ENCODE measurements around the gene WWOX.

The WWOX gene

GRCh38 chr16:79163691-79164387, 1064.4 kb downstream of the WWOX start:
- DNase-seq = peak; percentile 83 to 92 (median 88)

GRCh38 chr16:79164388-79164995, 1065.0 kb downstream of the WWOX start:
- no peak for DNase-seq

- DNase-seq = no peak
Observed at GRCh38 chr16:79165079-79165478, 1065.6 kb downstream of the WWOX start.

GRCh38 chr16:79165506-79165905, 1066.1 kb downstream of the WWOX start:
- no peak for DNase-seq

GRCh38 chr16:79167893-79168292, 1068.4 kb downstream of the WWOX start:
- DNase-seq = no peak

GRCh38 chr16:79168321-79168720, 1068.9 kb downstream of the WWOX start:
- no peak for DNase-seq

GRCh38 chr16:79169239-79169638, 1069.8 kb downstream of the WWOX start:
- peak; percentile 86 to 95 (median 90) for DNase-seq

GRCh38 chr16:79170555-79171246, 1071.2 kb downstream of the WWOX start:
- DNase-seq = peak; percentile 88 to 98 (median 93)

- no peak for DNase-seq
Observed at GRCh38 chr16:79171504-79171903, 1072.0 kb downstream of the WWOX start.

- DNase-seq = no peak
Observed at GRCh38 chr16:79171931-79172705, 1072.7 kb downstream of the WWOX start.

- no peak for DNase-seq
Observed at GRCh38 chr16:79172976-79173500, 1073.6 kb downstream of the WWOX start.

GRCh38 chr16:79173919-79174318, 1074.5 kb downstream of the WWOX start:
- DNase-seq = no peak

GRCh38 chr16:79175286-79176057, 1076.0 kb downstream of the WWOX start:
- no peak for DNase-seq

- DNase-seq = peak in 3 of 4 experiments; percentile 37 to 62 (median 51)
Observed at GRCh38 chr16:79177018-79177417, 1077.6 kb downstream of the WWOX start.

- DNase-seq = no peak
Observed at GRCh38 chr16:79181419-79181818, 1082.0 kb downstream of the WWOX start.

GRCh38 chr16:79182616-79183015, 1083.2 kb downstream of the WWOX start:
- no peak for DNase-seq

GRCh38 chr16:79183571-79183970, 1084.1 kb downstream of the WWOX start:
- DNase-seq = no peak

- no peak for DNase-seq
Observed at GRCh38 chr16:79184464-79185030, 1085.1 kb downstream of the WWOX start.

- no peak for DNase-seq
Observed at GRCh38 chr16:79185711-79186110, 1086.3 kb downstream of the WWOX start.

- peak in 1 of 4 experiments; percentile 31 for DNase-seq
Observed at GRCh38 chr16:79186196-79186595, 1086.7 kb downstream of the WWOX start.

GRCh38 chr16:79188115-79188738, 1088.8 kb downstream of the WWOX start:
- peak in 2 of 4 experiments; percentile 17 to 29 for DNase-seq
